ENCODE measurements around the gene ATP1A3. TPM values are rescaled to one million over a fixed set of nuclear protein-coding genes. Genes with fewer than 3 reads are reported as not detected.
"Not testable (repeated sequence)": the region's sequence is repeated elsewhere in the genome, so short reads cannot be mapped to it uniquely, and the experiment has no call there.

The ATP1A3 gene
- total RNA-seq, 8 experiments from 2014 or later = 2.4 to 243 (median 117) TPM

DNA sequence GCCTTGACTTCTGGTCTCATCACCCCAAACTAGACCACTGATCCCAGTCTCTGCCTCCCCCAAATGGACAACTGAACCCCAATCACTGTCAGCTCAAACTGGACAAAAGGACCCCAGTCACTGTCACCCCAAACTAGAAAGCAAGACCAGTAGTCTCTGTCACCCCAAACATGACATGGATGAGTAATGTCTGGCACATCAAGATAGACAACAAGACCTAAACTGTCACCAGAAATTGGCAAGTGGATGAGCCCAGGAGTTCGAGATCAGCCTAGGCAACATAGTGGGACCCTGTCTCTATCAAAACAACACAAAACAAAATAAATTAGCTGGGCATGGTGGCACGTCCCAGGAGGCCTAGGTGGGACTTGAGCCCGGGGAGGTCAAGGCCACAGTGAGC is 46.9 kb downstream of the ATP1A3 start:
- ATAC-seq (replicated peaks in 6 of 8) = no peak
- 33 to 80% (median 67%) methylated on average over 1 to 3 of the region's 3 CpGs; no CpG with 5 or more reads in 6 of the 10 experiments for WGBS, 10 experiments
- H3K27ac ChIP-seq = no peak overlapping the region
- no peak overlapping the region for H3K4me3 ChIP-seq
- in situ Hi-C loops (cut with MboI; ENCODE audit: low pct_unique_long_range_greater_than_20kb in 2 of 9, low sequenced_read_pairs in 9 of 9, unreplicated experiment in 9 of 9) = no loop called here
- peaks cover 0 to 5% of the 10 kb centered on the region in 2 donors for H3K4me1 ChIP-seq (replicated peaks in 1 of 2)

DNA sequence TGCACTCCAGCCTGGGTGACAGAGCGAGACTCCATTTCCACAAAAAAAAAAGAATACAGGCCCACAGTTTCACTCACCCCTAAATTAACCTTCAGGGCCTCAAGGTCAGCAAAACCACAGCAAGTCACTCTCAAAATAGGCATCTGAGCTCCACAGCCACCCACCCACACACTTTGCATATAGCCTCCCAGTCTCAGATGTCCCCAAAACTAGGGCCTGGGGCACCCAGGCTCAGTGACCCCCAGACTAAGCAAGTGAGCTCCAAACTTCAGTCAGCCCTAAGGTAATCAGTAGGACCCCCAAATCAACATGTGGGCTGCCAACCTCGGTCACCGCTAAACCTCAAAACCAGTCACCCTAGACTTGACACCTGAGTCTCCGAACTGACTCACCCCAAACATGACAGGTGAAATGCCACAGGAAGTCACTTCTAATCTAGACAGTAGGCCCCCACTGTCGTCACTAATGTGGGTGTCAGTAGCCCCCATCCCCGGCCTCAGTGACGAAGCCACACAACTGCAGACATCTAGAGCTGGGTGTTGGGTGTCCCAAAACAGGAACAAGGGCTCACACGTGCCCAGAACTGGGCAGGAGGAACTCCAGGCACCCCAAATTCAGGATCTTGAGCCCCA is 48.8 kb downstream of the ATP1A3 start:
- H3K4me3 ChIP-seq = no peak overlapping the region
- no peak overlapping the region for H3K27ac ChIP-seq
- in situ Hi-C loops (cut with MboI; ENCODE audit: low pct_unique_long_range_greater_than_20kb in 2 of 9, low sequenced_read_pairs in 9 of 9, unreplicated experiment in 9 of 9) = no loop called here
- peaks cover 3 to 4% of the 10 kb centered on the region in 2 donors for H3K4me1 ChIP-seq (replicated peaks in 1 of 2)
- 40 to 100% (median 71%) methylated on average over 1 to 3 of the region's 8 CpGs; no CpG with 5 or more reads in 5 of the 10 experiments for WGBS, 10 experiments
- ATAC-seq (replicated peaks in 6 of 8) = no peak

DNA sequence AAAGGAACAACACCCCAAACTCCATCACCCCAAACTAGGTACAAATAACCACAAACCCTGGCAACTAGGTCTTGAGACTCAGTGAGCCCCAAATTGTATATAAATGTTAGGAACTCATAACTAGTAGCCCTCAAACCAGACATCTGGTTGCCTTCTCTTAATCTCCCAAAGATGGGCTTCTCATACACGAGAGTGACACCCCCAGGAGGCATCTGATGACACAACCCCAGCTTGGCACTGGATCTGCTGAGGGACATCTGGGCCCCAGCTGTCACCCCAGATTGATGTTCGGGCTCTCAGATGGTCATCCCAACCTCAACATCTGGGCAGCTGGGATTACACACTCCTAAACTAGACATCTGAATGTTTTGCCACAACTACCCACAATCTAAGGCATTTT is 49.7 kb downstream of the ATP1A3 start:
- H3K27ac ChIP-seq = no peak overlapping the region
- H3K4me1 ChIP-seq (replicated peaks in 1 of 2) = peaks cover 4 to 7% of the 10 kb centered on the region in 2 donors
- no peak overlapping the region for H3K4me3 ChIP-seq
- in situ Hi-C loops (cut with MboI; ENCODE audit: low pct_unique_long_range_greater_than_20kb in 2 of 9, low sequenced_read_pairs in 9 of 9, unreplicated experiment in 9 of 9) = no loop called here
- ATAC-seq (replicated peaks in 6 of 8) = no peak
- WGBS, 10 experiments = 0 to 64% (median 17%) methylated on average over 1 to 2 of the region's 2 CpGs; no CpG with 5 or more reads in 7 of the 10 experiments

DNA sequence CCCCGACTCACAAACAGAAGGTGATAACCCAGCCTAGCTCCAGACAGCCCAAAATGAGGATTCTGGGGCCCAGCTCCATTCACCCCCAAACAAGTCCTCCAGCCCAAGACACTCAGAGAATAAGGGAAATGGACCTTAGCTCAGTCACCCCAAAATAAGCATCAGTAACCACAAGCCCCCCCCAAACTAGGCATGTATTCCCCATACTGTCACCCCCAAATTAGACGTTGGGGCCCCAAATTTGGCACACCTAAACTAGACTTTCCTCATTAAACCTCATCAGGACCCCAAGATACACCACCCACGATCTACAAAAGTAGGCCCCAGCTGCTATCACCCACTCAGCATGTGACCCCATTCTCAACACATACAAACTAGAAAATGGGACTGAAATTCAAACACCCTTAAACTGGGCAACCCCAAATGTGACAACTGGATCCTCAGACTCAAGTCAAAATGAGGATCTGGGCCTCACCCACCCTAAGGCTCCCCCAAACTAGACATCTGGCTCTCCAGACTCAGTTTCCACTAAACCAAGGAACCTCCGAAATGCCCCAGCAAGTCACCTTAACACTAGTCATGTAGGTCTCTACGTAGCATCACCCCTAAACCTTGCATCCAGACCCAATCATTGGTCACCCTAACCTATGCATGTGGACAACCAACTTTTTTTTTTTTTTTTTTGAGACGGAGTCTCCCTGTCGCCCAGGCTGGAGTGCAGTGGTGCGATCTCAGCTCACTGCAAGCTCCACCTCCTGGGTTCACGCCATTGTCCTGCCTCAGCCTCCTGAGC is 52.4 kb downstream of the ATP1A3 start:
- in situ Hi-C loops (cut with MboI; ENCODE audit: low pct_unique_long_range_greater_than_20kb in 2 of 9, low sequenced_read_pairs in 9 of 9, unreplicated experiment in 9 of 9) = no loop called here
- Histone ChIP-seq H3K27ac (no peak overlapping the region), H3K4me3 (peak overlapping the region in 3 of 5 donors; percentile 36 to 44 (median 41)), H3K4me1 (replicated peaks in 1 of 2) (peaks cover 17 to 21% of the 10 kb centered on the region in 2 donors)
- ATAC-seq (replicated peaks in 6 of 8) = no peak
- 83 to 100% (median 92%) methylated on average over 1 to 3 of the region's 9 CpGs; no CpG with 5 or more reads in 5 of the 10 experiments for WGBS, 10 experiments

DNA sequence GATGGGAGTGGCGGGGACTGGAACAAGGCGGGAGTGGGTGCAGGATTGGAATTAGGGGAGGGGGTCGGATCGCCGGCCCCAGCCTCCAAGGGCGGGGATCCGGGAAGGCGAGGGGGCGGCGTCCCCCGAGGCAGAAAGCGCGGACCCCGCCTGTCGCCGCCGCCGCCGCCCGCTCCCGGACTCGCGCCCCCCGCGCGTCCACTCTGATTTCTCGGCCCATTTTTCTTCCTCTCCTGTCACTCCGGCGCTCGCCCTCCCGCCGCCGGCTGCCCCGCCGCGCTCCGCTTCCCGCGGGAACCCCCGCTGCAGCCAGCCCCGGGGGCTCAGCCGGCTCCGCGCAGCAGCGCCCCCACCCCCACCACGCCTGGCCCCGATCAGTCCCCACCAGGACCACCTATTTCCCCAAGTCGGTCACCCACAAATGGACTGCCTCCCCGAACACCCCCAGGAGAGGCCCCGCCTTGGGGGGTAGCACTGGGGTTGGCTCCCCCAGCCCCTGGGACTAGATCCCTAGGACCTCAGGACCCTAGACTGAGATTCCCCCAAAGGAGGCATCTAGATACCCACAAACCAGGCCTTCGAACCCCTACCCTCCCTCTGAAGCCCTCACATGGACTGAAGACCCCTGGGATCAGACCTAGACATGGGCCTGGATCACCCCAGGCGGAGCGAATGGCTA is 53.2 kb downstream of the ATP1A3 start:
- peaks cover 25 to 28% of the 10 kb centered on the region in 2 donors for H3K4me1 ChIP-seq (replicated peaks in 1 of 2)
- no CpG with 5 or more reads among the region's 53 CpGs for WGBS, 10 experiments
- peak overlapping the region in 1 of 2 donors; percentile 84 for H3K27ac ChIP-seq
- in situ Hi-C loops (cut with MboI; ENCODE audit: low pct_unique_long_range_greater_than_20kb in 2 of 9, low sequenced_read_pairs in 9 of 9, unreplicated experiment in 9 of 9) = no loop called here
- peak in 5 of 8 experiments; percentile 28 to 44 (median 32) for ATAC-seq (replicated peaks in 6 of 8)
- H3K4me3 ChIP-seq = peak overlapping the region; percentile 26 to 44 (median 36)

DNA sequence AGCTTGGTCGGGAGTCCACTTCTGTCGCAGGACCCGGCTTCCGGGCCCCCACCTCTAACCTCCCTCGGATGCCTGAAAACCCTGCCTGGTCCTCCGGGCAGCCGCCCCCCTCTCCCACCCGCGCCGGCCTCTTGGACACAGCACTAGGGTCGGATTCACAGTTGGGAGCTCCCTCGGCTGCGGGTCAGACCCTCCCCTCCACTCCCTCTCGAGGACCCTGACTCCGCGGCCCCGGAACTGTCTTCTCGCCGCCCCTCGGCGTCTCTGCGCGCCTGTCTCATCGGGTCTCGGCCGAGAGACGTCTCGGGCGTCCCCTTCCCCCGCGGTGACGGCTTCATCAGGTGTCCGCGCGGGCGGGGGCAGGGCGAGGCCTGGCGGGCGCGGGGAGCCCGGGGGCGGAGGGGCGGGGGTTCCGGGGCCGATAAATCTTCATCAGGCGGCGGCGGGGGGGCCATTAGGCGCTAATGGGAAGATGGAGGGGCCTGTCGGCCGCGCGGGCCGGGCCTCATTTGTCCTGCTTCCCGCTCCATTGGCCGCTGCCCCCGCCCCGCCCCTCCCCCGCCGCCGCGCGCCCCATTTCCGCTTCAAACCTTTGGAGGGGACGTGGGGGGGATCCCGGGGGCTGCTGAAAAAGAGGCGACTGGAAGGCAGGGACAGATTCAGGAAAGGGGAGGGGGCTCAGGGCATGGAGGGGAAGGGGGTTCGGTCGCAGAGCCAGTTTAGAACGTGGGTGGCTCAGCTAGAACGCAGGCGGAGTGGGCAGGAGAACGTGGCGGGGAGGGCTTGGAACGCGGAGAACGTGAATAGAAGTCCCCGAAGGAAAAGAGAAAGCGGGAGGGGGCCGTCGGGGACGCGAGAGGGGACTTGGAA is 53.9 kb downstream of the ATP1A3 start:
- H3K27ac ChIP-seq = peak overlapping the region in 1 of 2 donors; percentile 84
- in situ Hi-C loops (cut with MboI; ENCODE audit: low pct_unique_long_range_greater_than_20kb in 2 of 9, low sequenced_read_pairs in 9 of 9, unreplicated experiment in 9 of 9) = no loop called here
- ATAC-seq (replicated peaks in 6 of 8) = peak in 6 of 8 experiments; percentile 18 to 78 (median 72)
- 0% methylated on average over 1 of the region's 83 CpGs; no CpG with 5 or more reads in 9 of the 10 experiments for WGBS, 10 experiments
- peaks cover 32 to 35% of the 10 kb centered on the region in 2 donors for H3K4me1 ChIP-seq (replicated peaks in 1 of 2)
- peak overlapping the region; percentile 26 to 44 (median 36) for H3K4me3 ChIP-seq

DNA sequence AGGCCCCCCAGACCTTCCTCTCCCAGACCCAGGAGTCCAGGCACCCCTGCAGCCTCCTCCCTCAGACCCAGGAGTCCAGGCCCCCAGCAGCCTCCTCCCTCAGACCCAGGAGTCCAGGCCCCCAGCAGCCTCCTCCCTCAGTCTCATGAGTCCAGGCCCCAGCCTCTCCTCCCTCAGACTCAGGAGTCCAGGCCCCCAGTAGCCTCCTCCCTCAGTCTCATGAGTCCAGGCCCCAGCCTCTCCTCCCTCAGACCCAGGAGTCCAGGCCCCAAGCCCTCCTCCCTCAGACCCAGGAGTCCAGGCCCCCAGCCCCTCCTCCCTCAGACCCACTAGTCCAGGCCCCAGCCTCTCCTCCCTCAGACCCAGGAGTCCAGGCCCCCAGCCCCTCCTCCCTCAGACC is 54.8 kb downstream of the ATP1A3 start:
- ATAC-seq (replicated peaks in 6 of 8); H3K4me3 ChIP-seq; in situ Hi-C loops (cut with MboI; ENCODE audit: low pct_unique_long_range_greater_than_20kb in 2 of 9, low sequenced_read_pairs in 9 of 9, unreplicated experiment in 9 of 9); H3K27ac ChIP-seq: not testable (repeated sequence)
- H3K4me1 ChIP-seq (replicated peaks in 1 of 2) = peaks cover 37 to 42% of the 10 kb centered on the region in 2 donors

DNA sequence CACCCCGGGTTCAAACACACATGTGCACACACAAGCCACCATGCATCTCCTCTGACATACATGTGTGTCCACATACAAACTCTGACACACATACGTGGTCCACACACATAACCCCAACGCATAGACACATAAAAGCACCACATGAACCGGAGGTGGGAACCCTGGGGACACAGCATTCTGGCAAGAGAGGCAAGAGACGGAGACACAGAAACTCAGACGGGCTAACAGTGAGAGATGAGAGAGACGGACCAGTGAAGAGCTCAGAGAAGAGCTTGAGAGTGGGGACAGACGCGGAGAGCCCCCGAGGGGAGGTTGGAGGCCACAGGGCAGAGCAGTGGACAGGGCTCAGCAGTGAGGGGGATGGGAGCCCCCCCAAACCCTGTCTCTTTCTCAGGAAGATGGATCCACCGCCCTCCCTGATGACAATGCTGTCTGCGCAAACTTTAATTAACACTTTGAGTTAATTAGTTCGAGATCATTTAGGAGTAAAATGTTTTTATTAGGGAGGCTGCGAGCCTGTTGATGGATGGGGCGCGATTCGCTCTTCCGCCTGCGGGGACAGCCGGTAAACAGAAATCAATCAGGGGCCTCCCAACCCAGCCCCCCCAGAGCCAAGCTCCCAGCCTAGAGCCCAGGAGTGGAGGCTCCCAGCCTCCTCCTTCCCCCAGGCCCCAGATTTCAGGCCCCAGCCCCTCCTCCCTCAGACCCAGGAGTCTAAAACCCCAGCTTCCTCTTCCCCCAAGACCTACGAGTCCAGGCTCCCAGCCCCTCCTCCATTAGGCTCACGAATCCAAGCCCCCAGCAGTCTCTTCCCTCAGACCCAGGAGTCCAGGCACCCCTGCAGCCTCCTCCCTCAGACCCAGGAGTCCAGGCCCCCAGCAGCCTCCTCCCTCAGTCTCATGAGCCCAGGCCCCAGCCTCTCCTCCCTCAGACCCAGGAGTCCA is 56.2 kb downstream of the ATP1A3 start:
- Histone ChIP-seq H3K27ac (no peak overlapping the region), H3K4me1 (replicated peaks in 1 of 2) (peaks cover 50 to 54% of the 10 kb centered on the region in 2 donors), H3K4me3 (no peak overlapping the region)
- no peak for ATAC-seq (replicated peaks in 6 of 8)
- WGBS, 10 experiments = 14 to 83% (median 33%) methylated on average over 2 to 8 of the region's 22 CpGs; no CpG with 5 or more reads in 3 of the 10 experiments
- in situ Hi-C loops (cut with MboI; ENCODE audit: low pct_unique_long_range_greater_than_20kb in 2 of 9, low sequenced_read_pairs in 9 of 9, unreplicated experiment in 9 of 9) = no loop called here

DNA sequence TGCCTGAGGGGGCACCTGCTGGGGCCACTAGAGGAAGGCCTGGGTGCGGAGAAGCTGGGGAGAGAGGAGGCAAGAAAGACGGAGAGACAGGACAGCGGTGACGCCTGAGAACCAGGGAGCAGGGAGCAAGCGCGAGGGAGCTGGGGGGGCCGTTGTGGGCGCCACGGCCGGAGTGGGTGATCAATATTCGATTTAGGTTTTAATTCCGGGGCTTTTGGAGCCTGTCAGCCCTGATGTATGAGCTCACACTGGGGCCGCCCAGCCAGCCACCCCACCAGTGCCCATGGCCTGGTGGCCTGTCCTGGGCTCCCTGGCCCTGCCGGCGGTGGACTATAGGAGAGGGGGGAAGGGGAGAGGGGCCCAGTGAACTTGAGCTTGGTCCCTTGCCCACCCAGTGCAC is 57.1 kb downstream of the ATP1A3 start:
- WGBS, 10 experiments = 29 to 70% (median 33%) methylated on average over 1 to 12 of the region's 15 CpGs; no CpG with 5 or more reads in 5 of the 10 experiments
- ATAC-seq (replicated peaks in 6 of 8) = no peak

DNA sequence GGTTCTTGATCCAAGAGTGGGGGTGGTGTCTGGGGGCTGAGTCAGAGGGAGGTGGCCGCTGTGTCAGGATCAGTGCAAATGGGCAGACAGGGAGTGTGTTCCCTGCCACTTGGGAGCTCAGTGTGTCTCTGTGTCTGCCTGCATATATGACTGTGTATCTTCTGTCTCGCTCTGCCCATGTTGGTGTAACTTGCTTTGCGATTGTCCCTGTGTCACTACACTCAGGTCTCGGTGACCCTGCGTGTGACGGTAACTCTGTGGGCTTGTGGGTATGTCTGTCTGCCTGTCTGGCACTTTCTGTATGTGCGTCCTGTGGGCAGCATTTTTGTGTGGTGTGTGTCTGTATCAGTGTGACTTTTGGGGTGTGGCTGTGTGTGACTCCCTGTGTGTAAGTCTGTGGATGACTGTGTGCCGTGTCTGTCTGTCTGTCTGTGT is 57.6 kb downstream of the ATP1A3 start:
- peak in 4 of 8 experiments; percentile 6 to 85 (median 46) for ATAC-seq (replicated peaks in 6 of 8)
- Histone ChIP-seq H3K27ac (no peak overlapping the region), H3K4me1 (replicated peaks in 1 of 2) (peaks cover 58 to 62% of the 10 kb centered on the region in 2 donors), H3K4me3 (no peak overlapping the region)
- 20 to 80% (median 40%) methylated on average over 1 to 6 of the region's 8 CpGs; no CpG with 5 or more reads in 3 of the 10 experiments for WGBS, 10 experiments
- in situ Hi-C loops (cut with MboI; ENCODE audit: low pct_unique_long_range_greater_than_20kb in 2 of 9, low sequenced_read_pairs in 9 of 9, unreplicated experiment in 9 of 9) = no loop called here

More for the DNA sequence above, 57.1 kb downstream of the ATP1A3 start:
- in situ Hi-C loops (cut with MboI; ENCODE audit: low pct_unique_long_range_greater_than_20kb in 2 of 9, low sequenced_read_pairs in 9 of 9, unreplicated experiment in 9 of 9) = no loop called here
- Histone ChIP-seq H3K27ac (no peak overlapping the region), H3K4me3 (no peak overlapping the region), H3K4me1 (replicated peaks in 1 of 2) (peaks cover 58 to 62% of the 10 kb centered on the region in 2 donors)

DNA sequence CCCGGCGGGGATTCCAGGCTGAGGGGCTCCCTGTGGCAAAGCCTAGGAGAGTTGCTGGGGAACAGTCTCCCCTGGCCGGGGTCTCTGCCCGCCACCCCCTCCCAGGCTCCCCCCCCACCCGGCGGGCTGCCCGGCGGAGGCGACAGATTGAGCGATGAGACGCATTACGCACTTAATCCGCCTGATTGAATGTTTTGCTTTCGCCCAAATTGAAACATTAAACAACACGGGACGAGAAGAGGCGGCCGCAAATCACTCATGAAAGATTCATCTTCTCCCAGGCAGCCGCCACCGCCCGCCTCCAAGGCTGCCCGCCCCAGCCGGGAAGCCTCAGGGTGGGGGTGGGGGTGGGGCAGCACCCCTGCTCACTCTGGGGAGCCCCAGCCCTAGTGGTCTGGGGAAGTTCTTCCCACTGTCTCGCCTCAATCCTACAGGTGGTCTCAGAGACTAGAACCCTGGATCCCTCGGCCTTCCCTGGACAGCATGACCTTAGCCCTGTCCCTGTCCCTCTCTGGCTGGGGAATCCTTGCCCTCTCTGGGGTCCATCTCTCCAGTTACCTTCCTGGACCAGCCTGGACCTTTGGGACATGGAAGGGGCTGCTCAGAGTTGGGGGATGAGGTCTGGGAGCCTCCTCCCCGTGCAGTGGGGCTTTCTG is 58.1 kb downstream of the ATP1A3 start:
- H3K27ac ChIP-seq = no peak overlapping the region
- no peak overlapping the region for H3K4me3 ChIP-seq
- ATAC-seq (replicated peaks in 6 of 8) = peak in 4 of 8 experiments; percentile 2 to 69 (median 37)
- 0 to 70% (median 9%) methylated on average over 1 to 4 of the region's 26 CpGs; no CpG with 5 or more reads in 5 of the 10 experiments for WGBS, 10 experiments
- peaks cover 53 to 59% of the 10 kb centered on the region in 2 donors for H3K4me1 ChIP-seq (replicated peaks in 1 of 2)
- in situ Hi-C loops (cut with MboI; ENCODE audit: low pct_unique_long_range_greater_than_20kb in 2 of 9, low sequenced_read_pairs in 9 of 9, unreplicated experiment in 9 of 9) = no loop called here
